Stimulated activated CD8-positive, alpha-beta memory T cell treated with anti-CD3 and anti-CD28 coated beads, Interleukin-4, amount 100 ng/mL, for 4 hours (primary cell): ENCODE measurements around the gene AMD1.
A peak's percentile ranks its signal among the peaks of the same experiment; 100 is the strongest.
"Not testable (repeated sequence)": the region's sequence is repeated elsewhere in the genome, so short reads cannot be mapped to it uniquely, and the experiment has no call there.

ENCODE experiments used
- DNase-seq, 2 donors: peaks; one replicate each; pipeline ENCODE4 v3.0.0-alpha.2; 2020; ENCODE audit warnings: low read depth in 2 of 2, low spot score in 1 of 2

The AMD1 gene

DNA sequence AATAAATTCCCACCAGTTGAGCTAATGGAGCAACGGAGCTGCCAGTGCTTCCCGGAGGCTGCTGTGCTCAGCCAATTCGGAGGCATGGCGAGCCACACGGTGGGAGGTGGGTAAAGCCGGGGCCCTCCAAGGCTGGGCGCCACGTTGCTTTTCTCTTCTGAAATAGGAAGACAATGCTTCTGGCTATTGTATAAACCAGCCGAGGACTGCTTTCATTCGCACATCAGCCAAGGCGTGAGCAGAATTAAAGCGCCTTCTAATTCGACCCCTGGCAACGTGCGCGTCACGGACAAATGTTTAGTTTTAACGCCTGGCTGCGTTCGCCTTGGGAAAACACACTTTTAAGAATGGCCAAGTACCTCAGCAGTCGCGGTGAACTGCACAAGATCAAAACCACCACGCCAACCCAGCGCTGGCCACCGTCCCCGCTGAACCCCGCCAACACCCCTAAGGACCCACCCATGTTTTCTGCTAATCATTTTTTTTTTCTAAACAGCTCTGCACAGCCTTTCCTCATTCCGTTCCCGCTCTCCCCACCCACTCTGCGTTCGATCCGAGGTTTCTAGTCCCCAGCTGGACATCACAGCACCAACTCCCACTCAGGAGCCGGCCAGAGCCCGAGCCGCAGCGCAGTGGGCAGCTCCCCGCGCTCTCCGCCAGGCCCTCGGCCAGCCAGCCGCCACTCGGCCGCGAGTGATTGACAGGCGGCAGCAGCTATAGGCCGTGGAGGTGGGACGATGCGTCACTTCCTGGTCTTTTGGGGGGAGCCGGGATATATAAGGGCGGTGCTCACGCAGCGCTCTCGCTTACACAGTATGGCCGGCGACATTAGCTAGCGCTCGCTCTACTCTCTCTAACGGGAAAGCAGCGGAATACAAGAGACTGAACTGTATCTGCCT, at the start of gene AMD1:
Gene AMD1, plus strand, starts transcription at position 805 of the 899 bp plus-strand sequence. CDS start 321 bp downstream, outside the sequence.
- peak; percentile 89 for DNase-seq

DNA sequence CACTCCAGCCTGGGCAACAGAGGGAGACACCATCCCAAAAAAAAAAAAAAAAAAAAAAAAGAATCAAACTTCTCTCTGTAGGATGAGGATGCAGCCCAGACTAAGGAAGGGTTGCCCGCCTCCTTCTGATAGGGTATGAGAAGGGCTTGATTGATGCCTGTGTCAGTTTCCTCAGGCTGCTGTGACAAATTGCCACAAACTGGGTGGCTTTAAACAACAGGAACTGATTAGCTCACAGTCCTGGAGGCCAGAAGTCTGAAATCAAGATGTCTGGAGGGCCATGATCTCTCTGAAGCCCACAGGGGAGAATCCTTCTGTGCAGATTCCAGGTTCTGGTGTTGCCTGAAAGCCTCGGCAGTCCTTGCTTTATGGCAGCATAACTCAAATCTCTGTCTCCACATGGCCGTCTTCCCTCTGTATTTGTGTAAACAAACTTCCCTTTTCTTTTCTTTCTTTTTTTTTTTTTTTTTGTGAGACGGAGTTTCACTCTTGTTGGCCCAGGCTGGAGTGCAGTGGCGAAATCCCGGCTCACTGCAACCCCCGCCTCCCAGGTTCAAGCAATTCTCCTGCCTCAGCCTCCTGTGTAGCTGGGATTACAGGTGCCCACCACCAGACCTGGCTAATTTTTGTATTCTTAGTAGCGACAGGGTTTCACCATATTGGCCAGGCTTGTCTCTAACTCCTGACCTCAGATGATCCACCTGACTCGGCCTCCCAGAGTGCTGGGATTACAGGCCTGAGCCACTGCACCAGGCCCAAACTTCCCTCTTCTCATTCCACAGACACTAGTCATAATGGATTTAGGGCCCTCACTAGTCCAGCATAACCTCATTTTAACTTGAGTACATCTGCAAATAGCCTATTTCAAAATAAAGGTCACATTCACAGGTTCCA, 48.1 kb upstream of the AMD1 start:
- no peak for DNase-seq

DNA sequence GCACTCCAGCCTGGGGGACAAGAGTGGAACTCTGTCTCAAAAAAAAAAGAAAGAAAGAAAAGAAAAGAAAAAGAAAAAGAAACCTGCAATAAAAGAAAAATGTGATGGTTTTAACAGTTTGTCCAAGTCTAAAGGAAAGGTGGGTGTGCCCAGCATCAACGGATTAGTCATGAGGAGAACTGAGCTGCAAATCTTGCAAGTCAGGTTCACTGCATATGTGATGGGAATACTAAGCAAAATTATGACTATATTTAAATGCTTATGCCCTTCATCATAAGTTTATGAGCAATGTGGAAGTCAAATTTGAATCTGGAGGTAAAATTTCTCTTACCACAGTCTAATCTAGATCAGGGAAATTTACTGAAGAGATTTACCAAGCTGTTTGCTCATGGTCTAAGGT, 46.2 kb upstream of the AMD1 start:
- DNase-seq, result no peak

- no peak for DNase-seq
Observed at GRCh38 chr6:110831405-110831804, 43.2 kb upstream of the AMD1 start.

- no peak for DNase-seq
Observed at GRCh38 chr6:110833831-110834230, 40.8 kb upstream of the AMD1 start.

DNA sequence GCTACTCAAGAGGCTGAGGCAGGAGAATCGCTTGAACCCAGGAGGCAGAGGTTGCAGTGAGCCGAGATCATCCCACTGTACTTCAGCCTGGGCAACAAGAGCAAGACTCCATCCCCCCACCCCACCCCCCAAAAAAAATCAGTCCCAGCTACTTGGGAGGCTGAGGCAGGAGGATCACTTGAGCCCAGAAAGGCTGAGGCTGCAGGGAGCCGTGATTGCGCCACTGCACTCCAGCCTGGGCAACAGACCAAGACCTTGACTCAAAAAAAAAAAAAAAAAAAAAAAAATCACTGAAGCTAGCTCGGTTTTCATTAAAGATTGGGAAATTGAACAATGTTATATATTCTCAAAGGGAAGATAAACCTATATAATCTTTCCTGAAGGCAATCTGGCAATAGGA, 38.8 kb upstream of the AMD1 start:
- not testable (repeated sequence) for DNase-seq

- DNase-seq, result no peak
Observed at GRCh38 chr6:110841266-110841665, 33.3 kb upstream of the AMD1 start.

- DNase-seq, result no peak
Observed at GRCh38 chr6:110849781-110850180, 24.8 kb upstream of the AMD1 start.

DNA sequence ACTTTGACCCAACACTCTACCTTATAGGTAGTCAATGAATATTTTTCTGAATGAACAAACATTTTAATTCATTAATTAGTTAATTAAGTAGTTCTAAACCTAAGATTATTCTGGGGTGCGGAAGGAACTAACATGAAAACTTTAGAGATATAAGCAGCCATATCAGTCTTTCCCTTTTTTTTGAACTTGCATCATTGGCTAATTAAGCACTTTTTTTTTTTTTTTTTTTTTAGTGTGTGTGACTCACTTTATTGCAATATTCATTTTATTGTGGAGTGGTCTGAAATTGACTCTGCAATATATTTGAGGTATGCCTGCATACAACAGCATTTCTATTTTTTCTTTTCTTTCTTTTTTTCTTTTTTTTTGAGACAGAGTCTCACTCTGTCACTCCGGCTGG, 21.8 kb upstream of the AMD1 start:
- no peak for DNase-seq

DNA sequence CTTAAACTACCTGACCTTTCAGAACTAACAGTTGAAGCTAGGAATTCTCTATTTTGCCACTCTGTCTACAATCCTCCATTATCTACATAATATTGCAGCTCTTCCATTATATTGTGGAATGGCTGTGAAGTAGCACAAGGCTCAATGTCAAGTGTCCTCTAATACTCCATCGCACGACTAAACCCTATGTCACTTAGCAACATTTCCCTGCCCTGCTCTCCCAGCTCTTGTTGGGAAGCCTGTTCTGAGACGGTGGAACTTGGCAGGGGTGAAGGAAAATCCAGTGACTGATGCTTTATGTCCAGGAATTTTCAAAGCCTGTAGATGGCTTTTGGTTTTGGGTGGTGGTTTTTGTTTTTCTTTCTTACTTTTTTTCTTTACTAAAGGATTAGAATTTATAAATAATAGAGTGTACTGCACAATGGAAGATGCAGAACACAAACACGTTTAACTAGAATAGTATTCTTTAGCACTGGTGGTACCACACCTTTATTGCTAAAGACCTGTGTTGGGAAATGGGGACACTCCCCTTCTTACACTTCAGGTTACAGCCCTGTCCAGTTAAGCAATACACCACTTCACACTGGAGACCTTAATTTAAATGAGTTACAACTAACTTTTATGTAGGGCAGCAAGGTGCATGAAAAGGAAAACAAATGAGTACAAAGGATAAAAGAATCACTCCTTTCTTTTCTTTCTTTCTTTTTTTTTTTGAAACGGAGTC, 20.7 kb upstream of the AMD1 start:
- no peak for DNase-seq

GRCh38 chr6:110856296-110856695, 18.3 kb upstream of the AMD1 start:
- DNase-seq, result no peak

- no peak for DNase-seq
Observed at GRCh38 chr6:110858016-110858415, 16.6 kb upstream of the AMD1 start.

DNA sequence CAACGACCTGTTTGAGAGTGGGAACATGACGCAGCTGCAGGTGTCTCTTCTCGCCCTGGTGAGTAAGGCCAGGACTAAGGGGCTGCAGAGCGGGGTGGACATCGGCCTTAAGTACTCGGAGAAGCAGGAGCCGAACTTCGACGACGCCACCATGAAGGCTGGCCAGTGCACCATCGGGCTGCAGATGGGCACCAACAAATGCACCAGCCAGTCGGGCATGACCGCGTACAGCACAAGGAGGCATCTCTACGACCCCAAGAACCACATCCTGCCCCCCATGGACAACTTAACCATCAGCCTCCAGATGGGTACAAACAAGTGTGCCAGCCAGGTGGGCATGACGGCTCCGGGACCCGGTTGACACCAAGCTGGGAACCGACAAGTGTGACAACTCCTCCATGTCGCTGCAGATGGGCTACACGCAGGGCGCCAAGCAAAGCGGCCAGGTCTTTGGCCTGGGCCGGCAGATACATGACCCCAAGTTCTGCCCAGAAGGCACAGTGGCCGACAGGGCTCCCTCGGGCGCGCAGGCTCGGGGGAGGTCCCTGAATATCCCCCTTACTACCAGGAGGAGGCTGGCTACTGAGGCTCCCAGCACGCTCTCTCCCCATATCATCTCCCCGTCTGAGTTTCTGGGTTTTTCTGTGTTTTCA, 15.9 kb upstream of the AMD1 start:
- DNase-seq, result no peak

GRCh38 chr6:110859335-110859792, 15.2 kb upstream of the AMD1 start:
- no peak for DNase-seq

DNA sequence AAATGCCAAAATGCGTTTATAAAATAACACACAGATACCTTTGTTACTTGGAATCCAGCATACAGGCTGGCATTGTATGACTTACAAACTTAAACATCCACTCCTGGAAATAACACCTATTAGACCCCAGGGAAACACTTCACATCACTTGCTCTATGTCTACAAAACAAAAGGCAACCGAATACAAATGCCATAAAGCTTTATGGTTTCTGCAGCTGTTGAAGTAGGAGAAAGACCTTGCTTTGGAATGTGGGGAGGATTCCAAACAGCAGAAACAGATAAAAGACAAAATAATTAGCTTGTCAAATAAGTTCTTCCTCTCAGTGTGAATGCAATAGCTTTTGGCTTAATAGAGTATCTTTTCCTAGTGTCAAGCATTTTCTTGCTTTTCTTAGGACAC, 9.8 kb upstream of the AMD1 start:
- no peak for DNase-seq

DNA sequence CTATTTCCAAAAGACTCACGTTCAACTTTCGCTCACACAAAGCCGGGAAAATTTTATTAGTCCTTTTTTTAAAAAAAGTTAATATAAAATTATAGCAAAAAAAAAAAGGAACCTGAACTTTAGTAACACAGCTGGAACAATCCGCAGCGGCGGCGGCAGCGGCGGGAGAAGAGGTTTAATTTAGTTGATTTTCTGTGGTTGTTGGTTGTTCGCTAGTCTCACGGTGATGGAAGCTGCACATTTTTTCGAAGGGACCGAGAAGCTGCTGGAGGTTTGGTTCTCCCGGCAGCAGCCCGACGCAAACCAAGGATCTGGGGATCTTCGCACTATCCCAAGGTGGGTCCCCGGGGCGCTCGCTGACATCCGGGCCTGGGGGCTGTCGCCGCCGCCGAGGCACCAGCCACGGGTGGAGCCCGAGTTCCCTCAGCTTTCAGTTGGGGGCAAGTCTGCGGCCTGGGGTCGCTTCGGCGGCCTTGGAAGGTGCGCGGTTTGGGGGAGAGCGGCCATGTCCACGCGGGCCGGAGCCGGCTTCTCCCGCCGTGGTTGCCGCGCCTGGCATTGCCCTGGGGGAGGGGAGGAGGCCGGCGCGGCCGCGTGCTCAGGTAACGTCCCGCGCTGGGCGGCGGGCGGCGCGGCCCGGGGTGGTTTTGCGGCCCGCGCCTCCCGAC, 429 bp downstream of the AMD1 start:
- DNase-seq, result peak in 1 of 2 donors; percentile 12

DNA sequence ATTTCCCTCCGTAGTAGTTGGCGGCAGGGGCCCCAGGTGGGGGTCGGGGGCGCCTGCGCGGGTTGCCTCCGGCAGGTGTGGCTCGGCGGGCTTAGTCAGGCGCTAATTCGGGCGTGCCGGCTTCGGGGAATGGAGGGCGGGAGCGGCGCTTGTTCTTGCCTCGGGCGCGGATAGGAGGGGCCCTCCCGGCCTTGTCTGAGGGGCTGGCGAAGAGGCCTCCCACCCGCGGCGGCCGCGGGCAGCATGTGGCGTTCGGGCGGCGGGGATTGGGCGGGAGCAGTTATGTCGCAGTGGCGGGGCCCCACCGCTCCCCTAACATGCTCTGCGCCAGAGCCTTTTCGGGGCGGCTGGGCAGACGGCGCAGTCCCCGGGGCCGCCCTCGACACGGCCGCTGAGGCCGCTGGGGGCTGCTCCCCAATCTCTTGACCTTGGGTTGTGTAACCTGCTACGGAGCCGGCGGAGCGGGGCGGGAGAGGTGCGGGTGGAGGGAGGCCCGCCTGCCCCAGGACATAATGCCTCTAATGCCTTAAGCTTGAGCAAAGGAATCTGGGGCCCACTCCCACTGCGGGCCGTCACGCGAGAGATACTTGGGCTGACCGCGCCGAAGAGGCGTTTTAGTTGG, 1.1 kb downstream of the AMD1 start:
- DNase-seq, result peak; percentile 33 to 49

DNA sequence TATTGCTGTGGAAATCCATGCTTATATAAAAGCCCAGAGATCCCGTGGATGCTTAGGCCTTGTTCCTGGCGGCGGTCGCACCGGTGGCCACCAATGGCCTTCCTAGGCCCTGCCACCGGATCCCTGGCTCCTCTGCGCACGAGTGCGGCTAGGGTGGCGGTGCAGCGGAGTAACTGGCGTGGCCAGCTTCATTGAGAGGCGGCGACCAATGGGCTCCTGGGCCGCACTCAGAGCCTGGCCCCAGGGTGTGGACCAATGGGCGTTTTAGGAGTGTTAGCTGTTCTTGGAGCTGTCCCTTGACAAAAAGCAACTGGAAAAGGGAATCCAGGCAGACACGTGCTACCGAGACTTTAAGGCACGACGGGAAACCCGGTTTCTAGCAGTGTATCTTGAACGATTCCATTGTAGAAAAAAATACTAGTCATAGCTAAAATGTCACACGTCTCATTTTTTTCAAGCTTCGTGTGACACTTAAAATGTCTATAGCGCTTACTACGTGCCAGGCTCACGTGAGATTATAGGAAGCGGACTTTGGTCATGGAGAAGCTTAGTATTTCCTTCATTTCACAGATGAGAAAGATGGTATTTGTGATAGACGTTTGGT, 1.7 kb downstream of the AMD1 start:
- DNase-seq, result peak; percentile 18 to 38

DNA sequence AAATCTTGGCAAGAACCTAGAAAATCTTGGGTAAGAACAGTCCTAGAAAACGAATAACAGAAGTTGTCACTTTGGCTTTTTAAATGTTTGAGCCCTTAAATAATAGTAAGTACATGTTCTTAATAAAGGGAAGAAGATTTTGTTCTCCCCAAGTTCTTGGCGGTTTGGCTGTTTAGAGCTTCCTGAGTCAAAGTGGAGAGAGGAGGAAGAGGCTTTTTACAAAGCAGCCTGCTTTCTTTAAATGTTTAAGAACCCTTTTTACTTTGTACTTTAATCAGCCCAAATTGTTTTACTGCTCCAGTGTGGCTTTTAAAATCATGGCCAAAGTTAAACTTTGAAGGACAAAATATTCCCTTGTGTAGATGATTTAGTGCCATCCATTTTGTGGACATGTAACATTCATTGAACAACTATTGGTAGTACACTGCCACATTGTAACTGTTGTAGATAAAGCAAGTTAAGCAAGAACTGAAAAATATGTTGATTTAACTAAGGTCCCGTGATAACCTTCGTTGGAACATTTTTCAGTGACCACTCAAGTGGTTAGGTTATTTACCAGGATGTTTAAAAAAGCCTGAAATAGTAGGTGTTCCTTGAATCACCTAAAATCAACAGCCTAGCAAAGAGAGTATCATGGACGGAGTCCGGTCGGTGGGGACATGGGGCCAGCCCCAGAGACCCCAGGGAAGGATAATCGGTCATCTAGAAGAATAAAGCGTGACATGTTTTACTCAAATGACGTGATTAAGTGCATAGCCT, 2.4 kb downstream of the AMD1 start:
- no peak for DNase-seq
